DOHH2 (cell line): ENCODE data around the gene SLC35F1.

Experiments
- H3F3A ChIP-seq: fragments of 200-600 bp; sonication (generic), shearing (Covaris generic); 2 replicates; pipeline ENCODE4 v1.6.0; 2016; ENCODE audit warnings: antibody characterized with exemption, mild to moderate bottlenecking; ENCODE audit not compliant: control insufficient read depth, insufficient read depth
- H3K27ac ChIP-seq: fragments of 200-600 bp; sonication (generic); 2 replicates; pipeline ENCODE4 v1.5.1; 2014; ENCODE audit warnings: low read depth, mild to moderate bottlenecking, low read length, moderate library complexity
- H3K27me3 ChIP-seq: fragments of 200-600 bp; sonication (generic); 2 replicates; pipeline ENCODE4 v1.6.1; 2014; ENCODE audit warnings: mild to moderate bottlenecking, low read length, mixed read lengths; ENCODE audit not compliant: control insufficient read depth
- H3K36me3 ChIP-seq: fragments of 200-600 bp; sonication (generic); 2 replicates; pipeline ENCODE4 v1.6.1; 2014; ENCODE audit warnings: mild to moderate bottlenecking, low read length, moderate library complexity, mixed read lengths; ENCODE audit not compliant: control insufficient read depth
- H3K4me1 ChIP-seq: fragments of 200-600 bp; sonication (generic); 2 replicates; pipeline ENCODE4 v1.6.1; 2014; ENCODE audit warnings: mild to moderate bottlenecking, low read length, mixed read lengths; ENCODE audit not compliant: control insufficient read depth
- H3K4me2 ChIP-seq: fragments of 200-600 bp; sonication (generic); 2 replicates; pipeline ENCODE4 v1.6.0; 2014; ENCODE audit warnings: mild to moderate bottlenecking, low read length, moderate library complexity
- H3K4me3 ChIP-seq: fragments of 200-600 bp; sonication (generic); 2 replicates; pipeline ENCODE4 v1.5.1; 2014; ENCODE audit warnings: mild to moderate bottlenecking, low read length, mixed read lengths
- H3K79me2 ChIP-seq: fragments of 200-600 bp; sonication (generic); 2 replicates; pipeline ENCODE4 v1.6.1; 2014; ENCODE audit warnings: mild to moderate bottlenecking, low read length, mixed read lengths; ENCODE audit not compliant: control insufficient read depth
- H3K9me2 ChIP-seq: fragments of 200-600 bp; sonication (generic); replicated peaks from 2 replicates; pipeline ENCODE4 v1.6.1; 2014; ENCODE audit warnings: mild to moderate bottlenecking, low read length, mixed read lengths; ENCODE audit not compliant: control insufficient read depth
- H3K9me3 ChIP-seq: fragments of 200-600 bp; sonication (generic); 2 replicates; pipeline ENCODE4 v1.6.1; 2014; ENCODE audit warnings: antibody characterized with exemption, low read length, mixed read lengths; ENCODE audit not compliant: control insufficient read depth, insufficient read depth
- H4K20me1 ChIP-seq: fragments of 200-600 bp; sonication (generic); 2 replicates; pipeline ENCODE4 v1.6.0; 2014; ENCODE audit warnings: low read depth, mild to moderate bottlenecking, antibody characterized with exemption, low read length, moderate library complexity; ENCODE audit not compliant: control insufficient read depth, insufficient read depth
- CTCF ChIP-seq: fragments of 200-600 bp; sonication (generic); IDR thresholded peaks from one replicate; pipeline ENCODE4 v1.5.1; 2014; ENCODE audit warnings: antibody characterized with exemption, mild to moderate bottlenecking, low read depth, low read length; ENCODE audit not compliant: poor library complexity, severe bottlenecking
- EZH2phosphoT487 ChIP-seq: fragments of 200-600 bp; sonication (generic); IDR thresholded peaks from 2 replicates; pipeline ENCODE4 v1.6.1; 2017; ENCODE audit warnings: borderline replicate concordance, mild to moderate bottlenecking, antibody characterized with exemption, low read length, moderate library complexity, mixed read lengths

Gene SLC35F1

GRCh38 chr6:118260833-118261232 is 353.8 kb downstream of the SLC35F1 start:
- no peaks in the 10 kb centered on the region for H3K27me3 ChIP-seq
- no peaks in the 10 kb centered on the region for H3F3A ChIP-seq
- no peaks in the 10 kb centered on the region for H3K79me2 ChIP-seq
- no peaks in the 10 kb centered on the region for H3K4me1 ChIP-seq
- no peaks in the 10 kb centered on the region for H3K9me3 ChIP-seq
- H3K9me2 ChIP-seq = no peaks in the 10 kb centered on the region
- no peaks in the 10 kb centered on the region for H3K36me3 ChIP-seq
- no peak overlapping the region for H3K4me3 ChIP-seq
- no peak overlapping the region for H3K4me2 ChIP-seq
- H4K20me1 ChIP-seq = no peaks in the 10 kb centered on the region
- no peak overlapping the region for H3K27ac ChIP-seq
- no peak for TF ChIP-seq EZH2phosphoT487

- no peaks in the 10 kb centered on the region for H3F3A ChIP-seq
- H4K20me1 ChIP-seq = no peaks in the 10 kb centered on the region
- H3K27ac ChIP-seq = no peak overlapping the region
- no peaks in the 10 kb centered on the region for H3K27me3 ChIP-seq
- no peaks in the 10 kb centered on the region for H3K9me3 ChIP-seq
- no peak overlapping the region for H3K4me3 ChIP-seq
- no peaks in the 10 kb centered on the region for H3K9me2 ChIP-seq
- no peaks in the 10 kb centered on the region for H3K79me2 ChIP-seq
- TF ChIP-seq CTCF (peak; percentile 28), EZH2phosphoT487 (no peak)
- no peak overlapping the region for H3K4me2 ChIP-seq
- no peaks in the 10 kb centered on the region for H3K36me3 ChIP-seq
- no peaks in the 10 kb centered on the region for H3K4me1 ChIP-seq
Measured at GRCh38 chr6:118263921-118264486, 356.9 kb downstream of the SLC35F1 start.

- no peaks in the 10 kb centered on the region for H3F3A ChIP-seq
- TF ChIP-seq EZH2phosphoT487 = no peak
- no peak for TF ChIP-seq CTCF
- no peaks in the 10 kb centered on the region for H3K9me3 ChIP-seq
- H3K36me3 ChIP-seq = no peaks in the 10 kb centered on the region
- no peaks in the 10 kb centered on the region for H4K20me1 ChIP-seq
- no peak overlapping the region for H3K4me2 ChIP-seq
- no peaks in the 10 kb centered on the region for H3K79me2 ChIP-seq
- H3K4me1 ChIP-seq = no peaks in the 10 kb centered on the region
- no peak overlapping the region for H3K4me3 ChIP-seq
- no peak overlapping the region for H3K27ac ChIP-seq
- H3K9me2 ChIP-seq = no peaks in the 10 kb centered on the region
- no peaks in the 10 kb centered on the region for H3K27me3 ChIP-seq
Measured at GRCh38 chr6:118269659-118270058, 362.6 kb downstream of the SLC35F1 start.

- no peak overlapping the region for H3K4me2 ChIP-seq
- H3K4me3 ChIP-seq = no peak overlapping the region
- no peak for TF ChIP-seq CTCF
- TF ChIP-seq EZH2phosphoT487 = no peak
- H3K36me3 ChIP-seq = no peaks in the 10 kb centered on the region
- H3K79me2 ChIP-seq = no peaks in the 10 kb centered on the region
- no peaks in the 10 kb centered on the region for H3F3A ChIP-seq
- H3K9me3 ChIP-seq = no peaks in the 10 kb centered on the region
- H3K27me3 ChIP-seq = peaks cover 8% of the 10 kb centered on the region
- no peaks in the 10 kb centered on the region for H3K9me2 ChIP-seq
- H4K20me1 ChIP-seq = no peaks in the 10 kb centered on the region
- H3K27ac ChIP-seq = no peak overlapping the region
- no peaks in the 10 kb centered on the region for H3K4me1 ChIP-seq
Measured at GRCh38 chr6:118277631-118278030, 370.6 kb downstream of the SLC35F1 start.
